OCI-LY7 (cell line): ENCODE results near the gene DUOXA1. TPM values are rescaled to one million over a fixed set of nuclear protein-coding genes. Genes with fewer than 3 reads are reported as not detected.

Experiments
- BruUV-seq: library from RNA; stranded (reverse); fragments of 400-500 nt; replicated peaks from 2 replicates; lab custom pipeline; 2021; lab: Mats Ljungman, UMichigan
- CTCF ChIA-PET: fragments of 300-600 bp; sonication (Branson Sonifier 250); formaldehyde crosslinking; loops from one replicate; lab custom pipeline; 2022; ENCODE audit warnings: antibody characterized with exemption; ENCODE audit not compliant: unreplicated experiment; lab: Charles Lee
- POLR2A ChIA-PET: fragments of 300-600 bp; sonication (Branson Sonifier 250); formaldehyde crosslinking; loops from one replicate; lab custom pipeline; 2022; ENCODE audit warnings: antibody characterized with exemption; lab: Charles Lee
- DNase-seq: peaks from one replicate; pipeline ENCODE4 v3.0.0-alpha.2; 2015; ENCODE audit warnings: low spot score
- H2AFZ ChIP-seq: fragments of 200-600 bp; sonication (generic), shearing (Covaris generic); 2 replicates; pipeline ENCODE4 v1.6.1; 2014; ENCODE audit warnings: mild to moderate bottlenecking, antibody characterized with exemption, low read length, moderate library complexity
- H3K27ac ChIP-seq: fragments of 200-600 bp; sonication (generic); 2 replicates; pipeline ENCODE4 v1.5.1; 2014; ENCODE audit warnings: mixed run types, low read depth, mild to moderate bottlenecking, moderate library complexity, low read length, inconsistent platforms; ENCODE audit not compliant: poor library complexity, severe bottlenecking
- H3K36me3 ChIP-seq: fragments of 200-600 bp; sonication (generic); 2 replicates; pipeline ENCODE4 v1.6.1; 2014; ENCODE audit warnings: mild to moderate bottlenecking, antibody characterized with exemption, low read length, moderate library complexity, mixed read lengths; ENCODE audit not compliant: insufficient read depth
- H3K4me1 ChIP-seq: fragments of 200-600 bp; sonication (generic); 2 replicates; pipeline ENCODE4 v1.5.1; 2014; ENCODE audit warnings: mild to moderate bottlenecking, low read length; ENCODE audit not compliant: insufficient read depth, poor library complexity, severe bottlenecking
- H3K4me2 ChIP-seq: fragments of 200-600 bp; sonication (generic); 2 replicates; pipeline ENCODE4 v1.6.1; 2014; ENCODE audit warnings: mild to moderate bottlenecking, low read length
- H3K4me3 ChIP-seq: fragments of 200-600 bp; sonication (generic); 2 replicates; pipeline ENCODE4 v1.5.1; 2014; ENCODE audit warnings: mild to moderate bottlenecking, low read depth, low read length; ENCODE audit not compliant: poor library complexity, severe bottlenecking
- H3K79me2 ChIP-seq: fragments of 200-600 bp; sonication (generic); 2 replicates; pipeline ENCODE4 v1.6.1; 2016; ENCODE audit warnings: low read depth, mild to moderate bottlenecking, low read length, moderate library complexity, mixed read lengths; ENCODE audit not compliant: insufficient read depth
- H3K9me2 ChIP-seq: fragments of 200-600 bp; sonication (generic); 2 replicates; pipeline ENCODE4 v1.6.1; 2016; ENCODE audit warnings: mild to moderate bottlenecking, low read length, mixed read lengths; ENCODE audit not compliant: insufficient read depth
- H3K9me3 ChIP-seq: fragments of 200-600 bp; sonication (generic); 2 replicates; pipeline ENCODE4 v1.6.1; 2014; ENCODE audit warnings: mild to moderate bottlenecking, mixed run types, low read length, mixed read lengths
- H4K20me1 ChIP-seq: fragments of 200-600 bp; sonication (generic); 2 replicates; pipeline ENCODE4 v1.6.1; 2014; ENCODE audit warnings: mild to moderate bottlenecking, antibody characterized with exemption, low read length, moderate library complexity, mixed read lengths; ENCODE audit not compliant: insufficient read depth
- EZH2phosphoT487 ChIP-seq: fragments of 200-600 bp; sonication (generic); IDR thresholded peaks from 2 replicates; pipeline ENCODE4 v1.6.1; 2018; ENCODE audit warnings: low read depth, borderline replicate concordance, mild to moderate bottlenecking, mixed run types, antibody characterized with exemption, low read length, moderate library complexity, mixed read lengths
- intact Hi-C: fragments of 100-400 bp; cut with micrococcal nuclease; formaldehyde crosslinking; loops from one replicate; pipeline ENCODE4 v1.10.0; 2022; ENCODE audit not compliant: unreplicated experiment
- total RNA-seq, 2 experiments: library from RNA; depleted of rRNA in 1 of 2; stranded (reverse); fragments of >200 nt in 1 of 2; shearing (Covaris generic) in 1 of 2; gene quantifications; 2 replicates each; pipeline ENCODE4 v1.2.3, GENCODE V29; 2014 to 2022
- TF ChIP-seq, protein P1 (sequence below): fragments of 200-600 bp; sonication (generic); conservative IDR thresholded peaks from 2 replicates; pipeline ENCODE4 v1.5.1; 2014; ENCODE audit warnings: mild to moderate bottlenecking, antibody characterized with exemption, low read length, moderate library complexity, mixed read lengths

The DUOXA1 gene
- total RNA-seq, 2 experiments from 2014 or later: not detected

DNA sequence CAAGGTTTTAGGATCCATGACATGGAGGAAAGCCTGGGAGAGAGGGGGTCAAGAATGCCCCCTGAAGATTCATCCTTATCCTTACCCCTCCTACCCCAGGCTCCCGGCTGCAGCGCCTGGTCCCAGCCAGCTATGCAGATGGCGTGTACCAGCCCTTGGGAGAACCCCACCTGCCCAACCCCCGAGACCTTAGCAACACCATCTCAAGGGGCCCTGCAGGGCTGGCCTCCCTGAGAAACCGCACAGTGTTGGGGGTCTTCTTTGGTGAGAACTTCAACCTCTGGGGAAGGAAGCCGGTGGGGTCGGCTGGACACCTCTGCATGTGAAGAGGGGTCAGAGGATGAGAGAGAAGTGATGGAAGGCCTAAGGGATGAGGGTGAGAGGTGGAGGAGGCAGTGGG lies 4.4 kb upstream of the DUOXA1 start:
- Histone ChIP-seq H3K27ac (no peak overlapping the region), H3K9me2 (no peaks in the 10 kb centered on the region), H3K4me3 (no peak overlapping the region), H3K36me3 (no peaks in the 10 kb centered on the region), H3K79me2 (no peaks in the 10 kb centered on the region), H4K20me1 (no peaks in the 10 kb centered on the region), H2AFZ (no peak overlapping the region), H3K4me2 (no peak overlapping the region), H3K9me3 (no peaks in the 10 kb centered on the region), H3K4me1 (no peaks in the 10 kb centered on the region)
- CTCF ChIA-PET: no interaction called here
- no peak for TF ChIP-seq EZH2phosphoT487
- TF ChIP-seq, protein P1, sequence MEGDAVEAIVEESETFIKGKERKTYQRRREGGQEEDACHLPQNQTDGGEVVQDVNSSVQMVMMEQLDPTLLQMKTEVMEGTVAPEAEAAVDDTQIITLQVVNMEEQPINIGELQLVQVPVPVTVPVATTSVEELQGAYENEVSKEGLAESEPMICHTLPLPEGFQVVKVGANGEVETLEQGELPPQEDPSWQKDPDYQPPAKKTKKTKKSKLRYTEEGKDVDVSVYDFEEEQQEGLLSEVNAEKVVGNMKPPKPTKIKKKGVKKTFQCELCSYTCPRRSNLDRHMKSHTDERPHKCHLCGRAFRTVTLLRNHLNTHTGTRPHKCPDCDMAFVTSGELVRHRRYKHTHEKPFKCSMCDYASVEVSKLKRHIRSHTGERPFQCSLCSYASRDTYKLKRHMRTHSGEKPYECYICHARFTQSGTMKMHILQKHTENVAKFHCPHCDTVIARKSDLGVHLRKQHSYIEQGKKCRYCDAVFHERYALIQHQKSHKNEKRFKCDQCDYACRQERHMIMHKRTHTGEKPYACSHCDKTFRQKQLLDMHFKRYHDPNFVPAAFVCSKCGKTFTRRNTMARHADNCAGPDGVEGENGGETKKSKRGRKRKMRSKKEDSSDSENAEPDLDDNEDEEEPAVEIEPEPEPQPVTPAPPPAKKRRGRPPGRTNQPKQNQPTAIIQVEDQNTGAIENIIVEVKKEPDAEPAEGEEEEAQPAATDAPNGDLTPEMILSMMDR: no peak
- POLR2A ChIA-PET: no interaction called here
- no peak for DNase-seq
- intact Hi-C loops: no loop called here
- no TSS peak for BruUV-seq

DNA sequence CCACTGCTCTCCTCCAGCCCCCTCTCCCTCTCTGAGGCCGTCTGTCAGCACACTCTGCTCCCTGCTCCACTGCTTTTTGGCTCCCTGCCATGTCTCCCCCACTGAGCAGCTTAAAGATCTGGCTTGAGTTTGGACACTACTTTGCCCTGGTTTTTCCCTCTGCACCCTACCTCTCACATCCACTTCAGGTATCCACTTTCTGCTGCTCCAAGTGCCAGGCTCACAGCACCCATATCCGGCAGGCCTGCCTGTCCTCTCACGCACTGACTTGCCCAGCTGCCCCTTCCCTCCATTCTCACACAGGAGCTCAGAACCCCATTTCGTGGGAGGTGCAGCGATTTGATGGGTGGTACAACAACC lies 3.9 kb upstream of the DUOXA1 start:
- intact Hi-C loops: no loop called here
- no peak for DNase-seq
- Histone ChIP-seq H3K27ac (no peak overlapping the region), H3K36me3 (no peaks in the 10 kb centered on the region), H3K4me3 (no peak overlapping the region), H3K4me1 (no peaks in the 10 kb centered on the region), H3K9me2 (no peaks in the 10 kb centered on the region), H3K9me3 (no peaks in the 10 kb centered on the region), H4K20me1 (no peaks in the 10 kb centered on the region), H3K79me2 (no peaks in the 10 kb centered on the region), H2AFZ (no peak overlapping the region), H3K4me2 (no peak overlapping the region)
- BruUV-seq: no TSS peak
- TF ChIP-seq, protein P1: no peak
- no peak for TF ChIP-seq EZH2phosphoT487
- ChIA-PET CTCF (interaction anchor here (0.9 kb wide), 1 partner anchor 15 kb away, joined by 3 read pairs; no protein-coding TSS in a partner anchor), POLR2A (no interaction called here)

DNA sequence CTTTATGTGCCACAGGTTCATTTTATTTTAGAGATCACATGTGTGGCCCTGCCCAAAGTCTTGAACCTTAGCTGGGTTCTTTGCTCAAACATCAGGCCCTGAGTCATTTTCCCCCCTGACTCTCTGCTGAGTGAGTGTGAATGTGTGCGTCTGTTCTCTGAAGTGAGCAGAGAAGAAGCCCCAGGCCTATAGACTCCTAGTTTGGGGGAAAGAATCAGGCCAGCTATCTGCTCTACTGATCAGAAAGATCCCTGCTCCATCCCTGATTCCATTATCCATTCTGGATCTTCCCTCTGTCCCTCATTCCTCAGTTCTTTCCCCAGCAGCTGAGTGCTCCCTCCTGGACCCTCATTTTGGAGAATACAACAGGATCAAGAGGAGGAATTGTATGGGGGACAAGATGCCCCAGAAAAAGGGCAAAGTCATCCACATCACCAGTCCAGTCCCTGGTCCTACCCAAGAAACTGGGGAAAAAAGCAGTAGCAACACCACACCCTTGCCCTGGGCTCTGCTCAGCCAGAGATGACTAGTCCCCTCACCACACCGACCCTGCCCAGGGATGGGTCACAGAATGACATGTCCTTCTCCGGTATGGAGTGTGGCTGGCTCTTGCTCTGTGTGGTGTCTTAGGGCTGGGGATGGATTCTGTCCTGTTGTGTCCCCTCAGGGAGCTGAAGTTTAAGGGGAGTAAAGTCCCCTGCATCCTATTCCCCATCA lies 3.3 kb upstream of the DUOXA1 start:
- no peaks in the 10 kb centered on the region for H3K79me2 ChIP-seq
- no peaks in the 10 kb centered on the region for H3K36me3 ChIP-seq
- H3K4me3 ChIP-seq: no peak overlapping the region
- no peak overlapping the region for H2AFZ ChIP-seq
- TF ChIP-seq, protein P1: no peak
- no peaks in the 10 kb centered on the region for H3K9me3 ChIP-seq
- BruUV-seq: no TSS peak
- no peaks in the 10 kb centered on the region for H4K20me1 ChIP-seq
- ChIA-PET CTCF (interaction anchor here (0.9 kb wide), 1 partner anchor 15 kb away, joined by 3 read pairs; no protein-coding TSS in a partner anchor), POLR2A (no interaction called here)
- no peak overlapping the region for H3K4me2 ChIP-seq
- no peak overlapping the region for H3K27ac ChIP-seq
- H3K4me1 ChIP-seq: no peaks in the 10 kb centered on the region
- intact Hi-C loops: no loop called here
- no peak for DNase-seq
- H3K9me2 ChIP-seq: no peaks in the 10 kb centered on the region
